ENCODE results near the gene UNC5CL. TPM values are rescaled to one million over a fixed set of nuclear protein-coding genes. Genes with fewer than 3 reads are reported as not detected.
"Not testable (repeated sequence)": the region's sequence is repeated elsewhere in the genome, so short reads cannot be mapped to it uniquely, and the experiment has no call there.

The UNC5CL gene
- total RNA-seq, 2 experiments from 2014 or later: 0.49 to 0.85 TPM

GRCh38 chr6:41006217-41006616, 32.8 kb downstream of the UNC5CL start:
- POLR2A ChIA-PET; H3K9me2 ChIP-seq (ENCODE audit: insufficient read depth, low read length); H3K4me1 ChIP-seq (ENCODE audit: insufficient read depth, low read length, poor library complexity, severe bottlenecking); H3K27ac ChIP-seq (ENCODE audit: low read depth, low read length, poor library complexity, severe bottlenecking); BruUV-seq (replicated peaks); H3K36me3 ChIP-seq (ENCODE audit: insufficient read depth, low read length); H2AFZ ChIP-seq (ENCODE audit: low read length); H3K4me2 ChIP-seq (ENCODE audit: low read length); H3K4me3 ChIP-seq (ENCODE audit: low read depth, low read length, poor library complexity, severe bottlenecking); CTCF ChIA-PET (ENCODE audit: unreplicated experiment); H4K20me1 ChIP-seq (ENCODE audit: insufficient read depth, low read length); H3K79me2 ChIP-seq (ENCODE audit: insufficient read depth, low read depth, low read length); H3K9me3 ChIP-seq (ENCODE audit: low read length): not testable (repeated sequence)
- intact Hi-C loops (cut with micrococcal nuclease; ENCODE audit: unreplicated experiment): loop anchor here (1.0 to 5.0 kb wide), 3 partner anchors 22 to 311 kb away; no protein-coding TSS in a partner anchor
- DNase-seq (ENCODE audit: low spot score): peak; percentile 70
- peak; percentile 80 for TF ChIP-seq CTCF (conservative IDR thresholded peaks at IDR 0.05; ENCODE audit: low read length)

GRCh38 chr6:41002168-41002567, 36.9 kb downstream of the UNC5CL start:
- intact Hi-C loops (cut with micrococcal nuclease; ENCODE audit: unreplicated experiment): no loop called here
- Histone ChIP-seq H3K27ac (ENCODE audit: low read depth, low read length, poor library complexity, severe bottlenecking) (no peak overlapping the region), H4K20me1 (ENCODE audit: insufficient read depth, low read length) (0 out of 2 replicates have a peak, but pooled peaks cover 4% of the 10 kb centered on the region), H3K79me2 (ENCODE audit: insufficient read depth, low read depth, low read length) (no peaks in the 10 kb centered on the region), H2AFZ (ENCODE audit: low read length) (no peak overlapping the region), H3K9me3 (ENCODE audit: low read length) (no peaks in the 10 kb centered on the region), H3K4me2 (ENCODE audit: low read length) (no peak overlapping the region), H3K4me1 (ENCODE audit: insufficient read depth, low read length, poor library complexity, severe bottlenecking) (no peaks in the 10 kb centered on the region), H3K4me3 (ENCODE audit: low read depth, low read length, poor library complexity, severe bottlenecking) (no peak overlapping the region), H3K36me3 (ENCODE audit: insufficient read depth, low read length) (no peaks in the 10 kb centered on the region), H3K9me2 (ENCODE audit: insufficient read depth, low read length) (no peaks in the 10 kb centered on the region)
- TF ChIP-seq CTCF (conservative IDR thresholded peaks at IDR 0.05; ENCODE audit: low read length): no peak
- TF ChIP-seq EZH2phosphoT487 (IDR thresholded peaks at IDR 0.05; ENCODE audit: borderline replicate concordance, low read depth, low read length): no peak
- ChIA-PET CTCF (ENCODE audit: unreplicated experiment) (no interaction called here), POLR2A (no interaction called here)
- no peak for DNase-seq (ENCODE audit: low spot score)
- no TSS peak for BruUV-seq (replicated peaks)

- intact Hi-C loops (cut with micrococcal nuclease; ENCODE audit: unreplicated experiment): no loop called here
- no TSS peak for BruUV-seq (replicated peaks)
- CTCF ChIA-PET (ENCODE audit: unreplicated experiment): no interaction called here
Measured at GRCh38 chr6:41000248-41000647, 38.8 kb downstream of the UNC5CL start.

More at GRCh38 chr6:41000248-41000647, 38.8 kb downstream of the UNC5CL start:
- Histone ChIP-seq H3K36me3 (ENCODE audit: insufficient read depth, low read length) (no peaks in the 10 kb centered on the region), H3K4me3 (ENCODE audit: low read depth, low read length, poor library complexity, severe bottlenecking) (no peak overlapping the region), H3K4me1 (ENCODE audit: insufficient read depth, low read length, poor library complexity, severe bottlenecking) (no peaks in the 10 kb centered on the region), H4K20me1 (ENCODE audit: insufficient read depth, low read length) (no peaks in the 10 kb centered on the region), H3K4me2 (ENCODE audit: low read length) (no peak overlapping the region), H2AFZ (ENCODE audit: low read length) (no peak overlapping the region), H3K9me2 (ENCODE audit: insufficient read depth, low read length) (no peaks in the 10 kb centered on the region), H3K27ac (ENCODE audit: low read depth, low read length, poor library complexity, severe bottlenecking) (no peak overlapping the region), H3K9me3 (ENCODE audit: low read length) (no peaks in the 10 kb centered on the region), H3K79me2 (ENCODE audit: insufficient read depth, low read depth, low read length) (no peaks in the 10 kb centered on the region)
- TF ChIP-seq CTCF (conservative IDR thresholded peaks at IDR 0.05; ENCODE audit: low read length): no peak
- TF ChIP-seq EZH2phosphoT487 (IDR thresholded peaks at IDR 0.05; ENCODE audit: borderline replicate concordance, low read depth, low read length): no peak
- POLR2A ChIA-PET: interaction anchor here (0.6 kb wide), 1 partner anchor 14 kb away, joined by 3 read pairs; no protein-coding TSS in a partner anchor
- no peak for DNase-seq (ENCODE audit: low spot score)

Measured in OCI-LY7 (cell line).